Globus pallidus (tissue), 1 donor: ENCODE results near the gene TMTC3.
"Not testable (repeated sequence)": the region's sequence is repeated elsewhere in the genome, so short reads cannot be mapped to it uniquely, and the experiment has no call there.

Experiments used
- DNase-seq: peaks from one replicate; pipeline ENCODE4 v3.0.0-alpha.2; 2015; ENCODE audit warnings: low spot score

The TMTC3 gene

GRCh38 chr12:88141774-88142609 lies at the start of gene TMTC3, which contains the start of gene CEP290:
Gene TMTC3 (plus strand): TSS chr12:88142307. CDS start chr12:88148316, 6,009 bp downstream.
Gene CEP290 (minus strand): TSS chr12:88142088. CDS start chr12:88141307, 781 bp downstream.
- DNase-seq: peak; percentile 100

DNA sequence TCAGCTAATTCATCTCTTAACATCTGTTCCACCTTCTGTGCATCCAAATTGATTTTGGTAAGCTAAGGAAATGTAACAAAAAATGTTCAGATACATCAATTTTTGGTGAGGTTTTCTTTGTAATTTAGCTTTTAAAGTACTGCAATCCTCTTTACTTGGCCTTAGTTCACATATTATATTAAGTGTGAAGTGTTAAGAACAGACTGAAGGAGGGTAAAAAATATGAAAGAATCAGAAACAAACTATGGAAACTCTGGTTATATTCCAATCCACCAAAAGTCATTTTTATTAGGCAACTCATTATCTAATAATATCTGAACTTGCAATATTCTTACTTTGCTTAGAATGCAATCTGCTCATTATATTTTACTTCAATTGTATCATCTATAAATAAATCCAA lies 49.3 kb upstream of the TMTC3 start:
- DNase-seq: no peak

GRCh38 chr12:88093573-88093972 lies 48.5 kb upstream of the TMTC3 start:
- DNase-seq: no peak

DNA sequence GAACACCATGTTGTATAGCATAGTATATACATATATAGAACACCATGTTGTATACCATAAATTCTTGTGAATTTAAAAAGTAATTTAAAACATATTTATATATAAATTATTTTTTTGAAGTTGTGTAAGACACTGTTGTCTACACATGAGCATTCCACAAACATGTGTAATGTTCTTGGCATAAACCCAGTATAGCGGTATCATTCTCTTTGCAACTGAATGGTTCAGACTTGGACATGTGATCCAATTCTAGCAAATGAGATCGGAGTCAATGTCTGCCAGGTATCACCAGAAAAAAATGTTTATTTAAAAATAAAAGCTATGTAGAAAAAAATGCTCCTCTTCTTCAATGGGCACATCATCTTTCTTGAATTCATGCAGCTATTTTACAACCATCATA lies 34.1 kb upstream of the TMTC3 start:
- DNase-seq: no peak

- DNase-seq: no peak
Observed at GRCh38 chr12:88111074-88111652, 30.9 kb upstream of the TMTC3 start.

- no peak for DNase-seq
Observed at GRCh38 chr12:88113871-88114270, 28.2 kb upstream of the TMTC3 start.

DNA sequence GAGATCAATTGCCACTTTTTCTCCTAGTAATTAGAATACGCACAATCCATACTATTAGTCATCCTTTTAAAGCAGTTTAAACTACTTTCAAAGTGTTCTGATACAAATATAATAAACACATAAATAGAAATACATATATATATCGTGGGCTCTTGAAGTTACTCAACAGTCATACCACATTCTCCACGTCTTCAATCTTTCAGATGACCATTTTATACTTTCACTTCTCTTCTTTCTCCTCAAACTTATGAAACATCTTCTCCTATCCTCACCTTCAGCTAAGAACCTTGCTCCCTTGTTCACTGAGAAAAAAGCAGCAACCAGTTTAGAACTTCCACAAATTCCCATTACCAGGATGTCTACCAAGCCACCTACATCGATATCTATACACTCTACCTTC lies 19.4 kb upstream of the TMTC3 start:
- no peak for DNase-seq

- no peak for DNase-seq
Observed at GRCh38 chr12:88127099-88127498, 15.0 kb upstream of the TMTC3 start.

DNA sequence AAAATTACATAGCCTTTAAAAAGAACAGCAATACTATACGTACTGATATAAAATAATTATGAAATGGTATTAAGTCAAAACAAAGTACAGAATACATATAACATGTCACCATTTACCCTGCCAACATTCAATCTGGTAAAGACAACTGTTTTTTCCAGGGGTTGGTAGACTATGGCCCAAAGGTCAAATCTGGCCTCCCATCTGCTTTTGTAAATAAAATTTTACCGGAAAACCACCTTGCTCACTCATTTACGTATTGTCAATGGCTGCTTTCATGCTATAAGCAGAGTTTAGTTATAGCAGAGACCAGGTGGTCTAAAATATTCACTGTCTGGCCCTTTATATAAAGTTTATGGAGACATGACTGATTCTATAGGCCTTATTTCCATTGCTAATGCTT lies 14.3 kb upstream of the TMTC3 start:
- no peak for DNase-seq

GRCh38 chr12:88132392-88132791 lies 9.7 kb upstream of the TMTC3 start:
- DNase-seq: no peak

DNA sequence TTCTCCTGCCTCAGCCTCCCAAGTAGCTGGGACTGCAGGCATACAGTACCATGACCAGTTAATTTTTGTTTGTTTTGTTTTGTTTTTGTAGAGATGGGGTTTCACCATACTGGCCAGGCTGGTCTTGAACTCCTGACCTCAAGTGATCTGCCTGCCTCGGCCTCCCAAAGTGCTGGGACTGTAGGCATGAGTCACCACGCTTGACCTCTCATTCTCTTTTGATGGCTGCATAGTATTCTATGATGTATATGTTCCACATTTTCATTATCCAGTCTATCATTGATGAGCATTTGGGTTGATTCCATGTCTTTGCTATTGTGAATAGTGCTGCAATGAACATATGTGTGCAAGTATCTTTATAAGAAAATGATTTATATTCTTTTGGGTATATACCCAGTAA lies 8.9 kb upstream of the TMTC3 start:
- DNase-seq: not testable (repeated sequence)

DNA sequence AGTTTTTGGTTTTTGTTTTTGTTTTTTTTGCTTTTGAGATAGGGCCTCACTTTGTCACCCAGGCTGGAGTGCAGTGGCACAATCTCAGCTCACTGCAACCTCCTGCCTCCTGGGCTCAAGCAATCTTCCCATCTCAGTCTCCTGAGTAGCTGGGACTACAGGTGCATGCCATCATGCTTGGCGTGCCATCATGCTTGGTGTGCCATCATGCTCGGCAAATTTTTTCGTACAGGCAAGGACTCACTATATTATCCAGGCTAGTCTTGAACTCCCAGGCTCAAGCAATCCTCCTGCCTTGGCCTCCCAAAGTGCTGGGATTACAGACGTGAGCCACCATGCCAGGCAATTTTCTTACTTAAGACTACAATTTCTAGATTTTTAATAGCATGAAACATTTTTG lies 2.4 kb upstream of the TMTC3 start:
- DNase-seq: not testable (repeated sequence)

- DNase-seq: no peak
Observed at GRCh38 chr12:88141425-88141773, 708 bp upstream of the TMTC3 start.

GRCh38 chr12:88142610-88142991 lies 494 bp downstream of the TMTC3 start:
- no peak for DNase-seq

GRCh38 chr12:88144037-88144436 lies 1.9 kb downstream of the TMTC3 start:
- DNase-seq: no peak

DNA sequence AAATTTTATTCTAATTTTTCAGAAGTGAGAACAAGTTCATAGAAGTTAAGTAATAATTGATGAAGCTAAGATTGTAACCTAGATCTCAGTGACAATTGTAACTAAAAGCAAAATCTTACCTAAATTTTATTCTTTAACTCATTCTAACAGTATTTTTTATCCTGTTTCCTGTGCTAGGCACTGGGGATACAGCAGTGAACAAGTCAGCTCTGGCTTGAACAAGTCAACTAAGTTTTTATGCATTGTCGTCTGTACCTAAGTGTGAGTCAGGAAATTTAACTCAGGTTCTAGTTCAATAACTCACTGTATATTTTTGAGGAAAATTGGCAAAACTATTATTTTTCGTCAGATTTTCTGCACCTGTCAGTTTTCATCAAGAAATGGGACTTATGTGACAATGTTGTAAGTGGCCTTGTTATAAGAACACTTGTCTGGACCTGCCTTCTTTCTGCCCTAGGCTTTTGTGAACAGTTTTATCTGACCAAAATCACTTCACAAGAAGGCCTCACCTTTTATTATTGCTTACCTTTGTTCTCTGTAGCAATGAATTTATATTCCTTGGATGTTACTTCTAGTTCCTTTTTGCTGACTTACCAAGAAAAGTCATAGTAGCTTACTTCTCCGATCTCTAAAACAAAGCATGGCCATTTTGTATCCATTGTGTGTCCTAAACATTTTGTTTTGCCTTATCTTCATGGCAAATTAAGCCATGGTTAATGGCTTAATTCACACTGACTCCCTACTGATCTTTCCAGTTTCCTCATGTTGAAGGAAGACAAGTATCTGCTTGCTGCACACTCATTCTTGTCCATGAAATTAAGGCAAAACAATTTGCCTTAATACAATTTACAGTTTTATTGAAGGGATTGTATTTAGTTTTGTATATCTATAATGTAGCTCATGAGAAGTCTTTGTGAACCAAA lies 2.7 kb downstream of the TMTC3 start:
- no peak for DNase-seq

DNA sequence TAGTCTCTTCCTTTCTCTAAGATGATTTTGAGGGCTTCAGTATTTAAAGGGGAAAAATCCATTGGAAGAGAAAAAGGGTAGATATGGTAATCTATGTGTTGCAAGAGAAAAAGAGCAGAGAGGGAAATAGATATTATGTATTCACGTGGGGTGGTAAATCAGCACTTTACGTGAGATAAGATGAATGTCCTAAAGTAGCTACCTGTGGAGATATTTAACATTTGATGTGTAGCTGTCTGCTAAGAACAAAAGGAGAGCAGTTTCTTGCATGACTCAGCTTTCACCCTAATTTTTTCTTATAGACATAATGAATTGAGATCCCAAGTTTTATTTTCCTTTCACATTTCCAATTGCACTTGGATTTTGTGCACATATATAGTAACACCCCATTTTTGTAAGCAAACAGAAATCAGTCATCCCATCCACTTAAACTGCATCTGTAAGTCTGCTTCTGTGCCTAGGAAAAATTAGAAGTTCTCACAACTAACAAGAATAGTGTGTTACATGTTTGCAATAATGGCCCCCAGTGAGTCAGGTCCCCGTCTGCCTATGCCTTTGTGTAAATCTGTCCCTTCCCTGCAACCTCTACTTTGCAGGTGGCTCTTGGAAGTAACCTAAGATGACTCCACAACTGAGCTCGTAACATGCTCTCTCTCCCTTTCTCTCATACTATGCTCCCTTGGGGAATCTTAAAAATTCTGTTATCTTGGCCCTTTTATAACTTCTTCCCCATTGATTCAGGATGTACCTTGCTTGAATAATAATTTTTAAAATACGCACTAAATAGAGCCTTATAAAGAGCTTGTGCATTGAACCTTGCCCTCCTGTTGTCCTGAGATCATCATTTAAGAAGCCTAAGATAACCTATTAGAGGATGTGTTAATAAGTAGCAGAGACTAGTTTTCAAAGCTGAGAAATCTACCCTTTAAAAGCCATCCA lies 3.7 kb downstream of the TMTC3 start:
- no peak for DNase-seq

DNA sequence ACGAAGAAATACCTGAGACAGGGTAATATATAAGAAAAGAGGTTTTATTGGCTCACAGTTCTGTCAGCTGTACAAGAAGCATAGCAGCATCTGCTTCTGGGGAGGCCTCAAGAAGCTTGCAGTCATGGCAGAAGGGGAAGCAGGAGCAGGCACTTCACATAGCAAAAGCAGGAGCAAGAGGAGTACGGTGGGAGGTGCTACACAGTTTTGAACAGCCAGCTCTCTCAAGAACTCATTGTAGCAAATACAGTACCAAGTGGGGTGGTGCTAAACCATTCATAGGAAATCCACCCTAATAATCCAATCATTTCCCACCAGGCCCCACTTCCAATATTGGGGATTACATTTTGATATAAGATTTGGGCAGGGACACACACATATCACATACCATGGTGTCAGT lies 8.0 kb downstream of the TMTC3 start:
- no peak for DNase-seq

GRCh38 chr12:88153959-88154358 lies 11.9 kb downstream of the TMTC3 start:
- no peak for DNase-seq

DNA sequence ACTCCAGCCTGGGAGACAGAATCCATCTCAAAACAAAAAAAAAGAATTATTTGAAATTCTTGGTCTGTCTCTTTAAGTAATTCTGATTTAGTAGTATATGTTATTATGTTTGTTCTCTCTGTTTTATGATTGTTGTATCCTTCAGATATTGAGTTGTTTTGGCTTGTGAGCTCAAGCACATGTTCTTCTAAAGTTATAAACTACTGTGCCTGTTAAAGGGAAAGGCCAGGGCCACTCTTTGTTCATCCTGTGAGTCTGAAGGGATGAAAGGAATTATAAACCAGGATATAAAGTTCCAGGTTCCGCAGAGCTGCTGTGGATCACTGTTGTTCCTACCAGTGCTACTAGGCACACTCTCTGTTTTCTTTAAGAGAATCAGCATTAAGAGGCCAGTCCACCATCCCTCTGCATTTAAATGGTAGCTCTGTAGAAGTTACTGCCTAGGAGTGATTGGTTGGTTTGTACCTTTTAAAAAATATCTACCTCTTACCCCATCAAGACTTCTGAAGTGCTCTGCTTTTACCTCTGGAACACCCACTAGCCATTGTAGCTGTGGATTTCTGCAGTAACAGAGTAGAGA lies 14.1 kb downstream of the TMTC3 start:
- no peak for DNase-seq

- DNase-seq: no peak
Observed at GRCh38 chr12:88163371-88163770, 21.3 kb downstream of the TMTC3 start.
